HK-2 (cell line): ENCODE measurements around the gene RMC1.
"Not testable (repeated sequence)": the region's sequence is repeated elsewhere in the genome, so short reads cannot be mapped to it uniquely, and the experiment has no call there.

Source experiments
- DNase-seq: peaks from one replicate; pipeline ENCODE4 v3.0.0-alpha.2; 2018; ENCODE audit not compliant: unreplicated experiment

Gene RMC1

GRCh38 chr18:23498117-23498516 lies 5.2 kb upstream of the RMC1 start:
- no peak for DNase-seq

GRCh38 chr18:23498877-23499276 lies 4.4 kb upstream of the RMC1 start:
- peak; percentile 54 for DNase-seq

- no peak for DNase-seq
Observed at GRCh38 chr18:23499291-23499781, 4.0 kb upstream of the RMC1 start.

GRCh38 chr18:23501626-23502025 lies 1.7 kb upstream of the RMC1 start:
- DNase-seq, result no peak

- no peak for DNase-seq
Observed at GRCh38 chr18:23502516-23503037, 734 bp upstream of the RMC1 start.

GRCh38 chr18:23503963-23504344 lies 643 bp downstream of the RMC1 start:
- DNase-seq, result no peak

- DNase-seq, result no peak
Observed at GRCh38 chr18:23504720-23505119, 1.4 kb downstream of the RMC1 start.

- no peak for DNase-seq
Observed at GRCh38 chr18:23506393-23506792, 3.1 kb downstream of the RMC1 start.

GRCh38 chr18:23510923-23511322 lies 7.6 kb downstream of the RMC1 start:
- not testable (repeated sequence) for DNase-seq

- DNase-seq, result not testable (repeated sequence)
Observed at GRCh38 chr18:23512216-23512615, 8.9 kb downstream of the RMC1 start.

GRCh38 chr18:23512641-23513040 lies 9.3 kb downstream of the RMC1 start:
- no peak for DNase-seq

- peak; percentile 71 for DNase-seq
Observed at GRCh38 chr18:23515911-23516546, 12.7 kb downstream of the RMC1 start.

- no peak for DNase-seq
Observed at GRCh38 chr18:23519734-23520133, 16.4 kb downstream of the RMC1 start.

- no peak for DNase-seq
Observed at GRCh38 chr18:23521271-23521670, 18.0 kb downstream of the RMC1 start.

GRCh38 chr18:23521907-23522306 lies 18.6 kb downstream of the RMC1 start:
- no peak for DNase-seq

- no peak for DNase-seq
Observed at GRCh38 chr18:23523429-23524212, 20.3 kb downstream of the RMC1 start.

GRCh38 chr18:23524213-23524707 lies 20.9 kb downstream of the RMC1 start:
- no peak for DNase-seq

GRCh38 chr18:23526501-23527063 lies 23.3 kb downstream of the RMC1 start:
- DNase-seq, result no peak

- no peak for DNase-seq
Observed at GRCh38 chr18:23528580-23529472, 25.5 kb downstream of the RMC1 start.

- peak; percentile 20 for DNase-seq
Observed at GRCh38 chr18:23529604-23530003, 26.3 kb downstream of the RMC1 start.

GRCh38 chr18:23530195-23530594 lies 26.9 kb downstream of the RMC1 start:
- no peak for DNase-seq
